Neural progenitor cell (in vitro differentiated cells): ENCODE results near the gene OR2B6.

Experiments used
- EZH2 ChIP-seq: fragments of 200-600 bp; sonication (generic); IDR thresholded peaks from 2 replicates; pipeline ENCODE4 v1.6.1; 2017; ENCODE audit warnings: antibody characterized with exemption, mild to moderate bottlenecking, moderate library complexity
- TF ChIP-seq, protein P1 (sequence below): fragments of 200-600 bp; sonication (generic); IDR thresholded peaks from 2 replicates; pipeline ENCODE4 v1.5.1; 2017; ENCODE audit warnings: antibody characterized with exemption, mild to moderate bottlenecking

DNA sequence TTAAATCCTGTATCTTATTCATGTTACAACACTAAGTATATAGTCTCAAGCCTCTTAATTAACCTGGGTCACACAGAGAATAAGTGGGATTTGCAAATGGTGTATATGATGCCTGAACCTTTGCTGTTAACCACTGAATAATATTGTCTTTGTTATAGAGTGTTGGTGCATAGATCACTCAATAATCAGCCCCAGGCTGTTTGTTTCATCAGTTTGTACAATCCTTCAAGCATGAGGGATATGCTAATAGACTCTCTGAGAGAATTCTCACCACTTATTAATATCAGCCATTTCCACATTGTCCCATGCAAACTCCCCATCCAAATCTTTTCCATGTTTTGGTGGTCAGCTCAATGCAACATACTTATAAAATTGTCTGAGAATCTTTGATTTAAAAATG lies 21.7 kb downstream of the OR2B6 start:
- TF ChIP-seq, protein P1, sequence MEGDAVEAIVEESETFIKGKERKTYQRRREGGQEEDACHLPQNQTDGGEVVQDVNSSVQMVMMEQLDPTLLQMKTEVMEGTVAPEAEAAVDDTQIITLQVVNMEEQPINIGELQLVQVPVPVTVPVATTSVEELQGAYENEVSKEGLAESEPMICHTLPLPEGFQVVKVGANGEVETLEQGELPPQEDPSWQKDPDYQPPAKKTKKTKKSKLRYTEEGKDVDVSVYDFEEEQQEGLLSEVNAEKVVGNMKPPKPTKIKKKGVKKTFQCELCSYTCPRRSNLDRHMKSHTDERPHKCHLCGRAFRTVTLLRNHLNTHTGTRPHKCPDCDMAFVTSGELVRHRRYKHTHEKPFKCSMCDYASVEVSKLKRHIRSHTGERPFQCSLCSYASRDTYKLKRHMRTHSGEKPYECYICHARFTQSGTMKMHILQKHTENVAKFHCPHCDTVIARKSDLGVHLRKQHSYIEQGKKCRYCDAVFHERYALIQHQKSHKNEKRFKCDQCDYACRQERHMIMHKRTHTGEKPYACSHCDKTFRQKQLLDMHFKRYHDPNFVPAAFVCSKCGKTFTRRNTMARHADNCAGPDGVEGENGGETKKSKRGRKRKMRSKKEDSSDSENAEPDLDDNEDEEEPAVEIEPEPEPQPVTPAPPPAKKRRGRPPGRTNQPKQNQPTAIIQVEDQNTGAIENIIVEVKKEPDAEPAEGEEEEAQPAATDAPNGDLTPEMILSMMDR = no peak
- no peak for TF ChIP-seq EZH2
